SK-N-SH (cell line): Measurements from ENCODE around the gene ELOVL3. TPM values are rescaled to one million over a fixed set of nuclear protein-coding genes. Genes with fewer than 3 reads are reported as not detected.

Source experiments
- CTCF ChIA-PET: fragments of 300-600, 350-600 bp; formaldehyde crosslinking; extraction: SDS; loops from one replicate; lab custom pipeline; 2021; lab: Yijun Ruan, JAX
- POLR2A ChIA-PET: fragments of 350-600 bp; sonication (Branson Sonifier 250); formaldehyde crosslinking; extraction: SDS; loops from one replicate; lab custom pipeline; 2020; ENCODE audit warnings: antibody characterized with exemption, inconsistent platforms; lab: Yijun Ruan, JAX
- DNase-seq: peaks from one replicate; pipeline ENCODE4 v3.0.0; 2012
- H2AFZ ChIP-seq: fragments of 200-600 bp; sonication (generic); 2 replicates; pipeline ENCODE4 v1.8.1; 2016; ENCODE audit warnings: antibody characterized with exemption, mild to moderate bottlenecking, low read depth
- H3F3A ChIP-seq: fragments of 200-600 bp; sonication (generic); replicated peaks from 2 replicates; pipeline ENCODE3; 2016; ENCODE audit warnings: antibody characterized with exemption, mild to moderate bottlenecking; ENCODE audit not compliant: insufficient read depth
- H3K27ac ChIP-seq, 2 experiments: fragments of 200-500 bp in 1 of 2; fragments of 200-600 bp in 1 of 2; sonication (Bioruptor generic) in 1 of 2; sonication (generic), shearing (Covaris generic) in 1 of 2; 2 replicates each; pipeline versions ENCODE4 v1.5.1 to v1.6.1; 2014 to 2016; ENCODE audit warnings: low read depth in 2 of 2, inconsistent platforms in 1 of 2, low read length in 1 of 2, mild to moderate bottlenecking in 1 of 2, mixed read lengths in 1 of 2
- H3K27me3 ChIP-seq: fragments of 200-600 bp; sonication (generic), shearing (Covaris generic); 2 replicates; pipeline ENCODE4 v1.6.1; 2016; ENCODE audit warnings: mixed run types; ENCODE audit not compliant: insufficient read depth
- H3K36me3 ChIP-seq, 2 experiments: fragments of 200-500 bp in 1 of 2; fragments of 200-600 bp in 1 of 2; sonication (Bioruptor generic) in 1 of 2; sonication (generic) in 1 of 2; replicated peaks in 1 of 2; 2 replicates each; pipeline versions ENCODE3 to v1.5.1; 2014 to 2016; ENCODE audit warnings: low read length in 1 of 2, mild to moderate bottlenecking in 1 of 2; ENCODE audit not compliant: insufficient read depth in 2 of 2, control insufficient read depth in 1 of 2
- H3K4me1 ChIP-seq, 2 experiments: fragments of 200-500 bp in 1 of 2; fragments of 200-600 bp in 1 of 2; sonication (Bioruptor generic) in 1 of 2; sonication (generic), shearing (Covaris generic) in 1 of 2; 2 replicates each; pipeline versions ENCODE4 v1.5.1 to v1.6.1; 2014 to 2016; ENCODE audit warnings: low read depth in 1 of 2, low read length in 1 of 2, mixed run types in 1 of 2; ENCODE audit not compliant: insufficient read depth in 2 of 2, control insufficient read depth in 1 of 2
- H3K4me2 ChIP-seq: fragments of 200-600 bp; sonication (generic), shearing (Covaris generic); 2 replicates; pipeline ENCODE4 v1.6.1; 2017; ENCODE audit warnings: mixed run types
- H3K4me3 ChIP-seq, 2 experiments: fragments of 200-500 bp in 1 of 2; fragments of 200-600 bp in 1 of 2; sonication (Bioruptor generic) in 1 of 2; sonication (generic), shearing (Covaris generic) in 1 of 2; 2 replicates each; pipeline versions ENCODE4 v1.5.1 to v1.8.1; 2014 to 2016; ENCODE audit warnings: low read depth in 2 of 2, inconsistent platforms in 1 of 2, low read length in 1 of 2, mild to moderate bottlenecking in 1 of 2, mixed read lengths in 1 of 2, moderate library complexity in 1 of 2
- H3K79me2 ChIP-seq: fragments of 200-600 bp; sonication (generic); 2 replicates; pipeline ENCODE4 v1.8.1; 2017; ENCODE audit warnings: mild to moderate bottlenecking; ENCODE audit not compliant: insufficient read depth
- H3K9ac ChIP-seq: fragments of 200-600 bp; sonication (generic); 2 replicates; pipeline ENCODE4 v1.6.1; 2017; ENCODE audit warnings: mixed run types
- H3K9me2 ChIP-seq: fragments of 200-600 bp; sonication (generic); 2 replicates; pipeline ENCODE4 v1.6.1; 2017; ENCODE audit warnings: mixed run types
- H3K9me3 ChIP-seq: fragments of 200-600 bp; sonication (generic); 2 replicates; pipeline ENCODE4 v1.6.1; 2017; ENCODE audit warnings: mixed run types, mild to moderate bottlenecking, moderate library complexity
- H4K20me1 ChIP-seq: fragments of 200-600 bp; sonication (generic); 2 replicates; pipeline ENCODE4 v1.6.1; 2017; ENCODE audit warnings: mild to moderate bottlenecking, mixed run types; ENCODE audit not compliant: insufficient read depth
- FOSL2 ChIP-seq: IDR thresholded peaks from 2 replicates; pipeline ENCODE4 v1.4.0; 2012; ENCODE audit warnings: low read depth, mild to moderate bottlenecking, moderate library complexity, borderline replicate concordance
- FOXM1 ChIP-seq: IDR thresholded peaks from 2 replicates; pipeline ENCODE4 v1.4.0; 2012; ENCODE audit warnings: low read depth, mild to moderate bottlenecking
- GABPA ChIP-seq: IDR thresholded peaks from 2 replicates; pipeline ENCODE4 v1.4.0; 2012; ENCODE audit warnings: low read depth, mild to moderate bottlenecking
- MXI1 ChIP-seq: IDR thresholded peaks from 2 replicates; pipeline ENCODE4 v1.6.1; 2012; ENCODE audit warnings: mild to moderate bottlenecking, low read depth, low read length, improper control_type of control experiment
- NFIC ChIP-seq: IDR thresholded peaks from 2 replicates; pipeline ENCODE4 v1.4.0; 2012; ENCODE audit warnings: borderline replicate concordance
- RAD21 ChIP-seq: IDR thresholded peaks from 2 replicates; pipeline ENCODE4 v1.6.1; 2012; ENCODE audit warnings: mild to moderate bottlenecking, low read length
- SMC3 ChIP-seq: IDR thresholded peaks from 2 replicates; pipeline ENCODE4 v1.6.1; 2012; ENCODE audit warnings: low read depth, low read length, improper control_type of control experiment
- WGBS: methylation state at CpG from one replicate; pipeline ENCODE4 v1.1.6; 2017; ENCODE audit warnings: low lambda C conversion rate; 5-methylcytosine and 5-hydroxymethylcytosine counted together
- polyA plus RNA-seq, 3 experiments: library from polyadenylated mRNA; depleted of rRNA; stranded (reverse); fragments of >200 nt; gene quantifications; 2 replicates each; pipeline ENCODE4 v1.2.3, GENCODE V29; 2012
- TF ChIP-seq, protein P1 (sequence below): fragments of 150-350 bp; IDR thresholded peaks from 2 replicates; pipeline ENCODE4 v1.6.1; 2016; ENCODE audit warnings: mild to moderate bottlenecking, low read depth, low read length
- TF ChIP-seq, protein P2 (sequence below): fragments of 200-600 bp; sonication (generic); IDR thresholded peaks from 2 replicates; pipeline ENCODE4 v1.6.1; 2017; ENCODE audit warnings: antibody characterized with exemption, mild to moderate bottlenecking, moderate library complexity
- TF ChIP-seq, protein P3 (sequence below): IDR thresholded peaks from 2 replicates; pipeline ENCODE4 v1.6.1; 2012; ENCODE audit warnings: mild to moderate bottlenecking, low read depth, low read length, moderate library complexity
- TF ChIP-seq, protein P4 (sequence below): IDR thresholded peaks from 2 replicates; pipeline ENCODE4 v1.4.0; 2012; ENCODE audit warnings: low read depth, borderline replicate concordance

ELOVL3 gene
- polyA plus RNA-seq, 1 of the 3 experiments (the other 2 are of a cell fraction): 0.25 TPM

DNA sequence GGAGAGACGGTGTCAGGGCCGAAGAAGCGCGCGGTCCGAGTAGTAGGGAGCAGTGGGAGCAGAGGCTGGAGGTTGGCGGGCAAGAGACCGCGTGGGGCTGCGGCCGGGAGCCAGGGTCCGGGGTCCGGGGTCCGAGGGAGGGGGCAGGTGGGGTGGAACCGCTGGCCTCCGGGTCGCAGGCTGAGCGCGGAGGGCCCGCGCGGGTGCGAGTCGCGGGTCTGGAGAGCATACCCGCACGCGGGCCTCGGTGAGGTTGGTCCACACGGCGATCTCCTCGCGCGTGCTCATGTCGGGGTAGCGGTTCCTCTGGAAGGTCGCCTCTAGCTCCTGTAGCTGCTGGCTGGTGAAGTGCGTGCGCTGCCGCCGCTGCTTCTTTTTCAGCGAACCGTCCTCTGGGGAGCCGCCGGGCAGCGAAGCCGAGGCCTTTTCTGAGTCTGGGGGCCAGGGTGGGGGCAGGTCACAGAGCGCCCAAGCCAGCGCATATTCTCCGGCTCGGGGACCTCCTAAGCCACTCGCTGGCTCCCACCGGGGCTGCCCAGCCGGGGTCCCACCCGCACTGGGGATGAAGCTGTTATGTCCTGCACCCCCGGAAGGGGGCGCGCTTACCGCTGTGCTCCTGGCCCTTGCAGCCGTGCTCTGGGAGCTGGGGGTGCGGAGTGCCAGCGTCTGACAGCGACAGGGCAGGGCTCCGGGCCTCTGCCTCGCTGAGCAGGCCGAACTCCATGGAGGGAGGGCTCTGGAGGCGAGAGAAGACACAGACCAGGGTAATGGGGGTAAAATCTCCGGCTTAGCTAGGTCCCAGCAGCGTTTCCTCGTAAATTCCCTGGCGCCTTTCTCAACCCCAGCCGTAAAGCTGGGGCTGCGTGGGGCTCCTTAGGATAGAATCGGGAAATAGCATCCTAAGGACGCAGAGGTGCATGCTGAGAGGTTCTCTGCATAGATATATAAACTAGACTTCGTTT is 5.5 kb downstream of the ELOVL3 start:
- peak overlapping the region; percentile 89 for H3K4me2 ChIP-seq
- peak overlapping the region; percentile 42 to 46 for H3K4me3 ChIP-seq
- POLR2A ChIA-PET: no interaction called here
- H2AFZ ChIP-seq: no peak overlapping the region; the same call in 1 of the 2 replicates
- H3K27ac ChIP-seq: no peak overlapping the region
- peak; percentile 85 for DNase-seq
- TF ChIP-seq RAD21 (0 out of 2 replicates have a peak, but pooled peaks have one; percentile 14), SMC3 (peak; percentile 29; the same call in 1 of the 2 replicates)
- TF ChIP-seq, protein P1, sequence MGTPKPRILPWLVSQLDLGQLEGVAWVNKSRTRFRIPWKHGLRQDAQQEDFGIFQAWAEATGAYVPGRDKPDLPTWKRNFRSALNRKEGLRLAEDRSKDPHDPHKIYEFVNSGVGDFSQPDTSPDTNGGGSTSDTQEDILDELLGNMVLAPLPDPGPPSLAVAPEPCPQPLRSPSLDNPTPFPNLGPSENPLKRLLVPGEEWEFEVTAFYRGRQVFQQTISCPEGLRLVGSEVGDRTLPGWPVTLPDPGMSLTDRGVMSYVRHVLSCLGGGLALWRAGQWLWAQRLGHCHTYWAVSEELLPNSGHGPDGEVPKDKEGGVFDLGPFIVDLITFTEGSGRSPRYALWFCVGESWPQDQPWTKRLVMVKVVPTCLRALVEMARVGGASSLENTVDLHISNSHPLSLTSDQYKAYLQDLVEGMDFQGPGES: no peak
- TF ChIP-seq, protein P2, sequence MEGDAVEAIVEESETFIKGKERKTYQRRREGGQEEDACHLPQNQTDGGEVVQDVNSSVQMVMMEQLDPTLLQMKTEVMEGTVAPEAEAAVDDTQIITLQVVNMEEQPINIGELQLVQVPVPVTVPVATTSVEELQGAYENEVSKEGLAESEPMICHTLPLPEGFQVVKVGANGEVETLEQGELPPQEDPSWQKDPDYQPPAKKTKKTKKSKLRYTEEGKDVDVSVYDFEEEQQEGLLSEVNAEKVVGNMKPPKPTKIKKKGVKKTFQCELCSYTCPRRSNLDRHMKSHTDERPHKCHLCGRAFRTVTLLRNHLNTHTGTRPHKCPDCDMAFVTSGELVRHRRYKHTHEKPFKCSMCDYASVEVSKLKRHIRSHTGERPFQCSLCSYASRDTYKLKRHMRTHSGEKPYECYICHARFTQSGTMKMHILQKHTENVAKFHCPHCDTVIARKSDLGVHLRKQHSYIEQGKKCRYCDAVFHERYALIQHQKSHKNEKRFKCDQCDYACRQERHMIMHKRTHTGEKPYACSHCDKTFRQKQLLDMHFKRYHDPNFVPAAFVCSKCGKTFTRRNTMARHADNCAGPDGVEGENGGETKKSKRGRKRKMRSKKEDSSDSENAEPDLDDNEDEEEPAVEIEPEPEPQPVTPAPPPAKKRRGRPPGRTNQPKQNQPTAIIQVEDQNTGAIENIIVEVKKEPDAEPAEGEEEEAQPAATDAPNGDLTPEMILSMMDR: peak; percentile 77
- H3K27me3 ChIP-seq: peaks cover 17% of the 10 kb centered on the region; the same call in 1 of the 2 replicates
- H4K20me1 ChIP-seq: no peaks in the 10 kb centered on the region
- no peaks in the 10 kb centered on the region for H3K79me2 ChIP-seq
- H3K9ac ChIP-seq: no peak overlapping the region
- no peaks in the 10 kb centered on the region for H3K36me3 ChIP-seq
- H3F3A ChIP-seq: peaks cover 6% of the 10 kb centered on the region
- CTCF ChIA-PET: interaction anchor here (0.7 to 23.6 kb wide), 31 partner anchors 9 to 352 kb away, joined by 3 to 824 read pairs (median 8); partner anchors contain the start of genes FBXL15, GBF1, NFKB2 and PITX3
- WGBS: 34% methylated on average over 40 of the region's 76 CpGs
- H3K9me3 ChIP-seq: no peaks in the 10 kb centered on the region
- no peaks in the 10 kb centered on the region for H3K9me2 ChIP-seq
- peaks cover 0 to 12% of the 10 kb centered on the region in 2 experiments; a peak in 1 of 4 replicates for H3K4me1 ChIP-seq

DNA sequence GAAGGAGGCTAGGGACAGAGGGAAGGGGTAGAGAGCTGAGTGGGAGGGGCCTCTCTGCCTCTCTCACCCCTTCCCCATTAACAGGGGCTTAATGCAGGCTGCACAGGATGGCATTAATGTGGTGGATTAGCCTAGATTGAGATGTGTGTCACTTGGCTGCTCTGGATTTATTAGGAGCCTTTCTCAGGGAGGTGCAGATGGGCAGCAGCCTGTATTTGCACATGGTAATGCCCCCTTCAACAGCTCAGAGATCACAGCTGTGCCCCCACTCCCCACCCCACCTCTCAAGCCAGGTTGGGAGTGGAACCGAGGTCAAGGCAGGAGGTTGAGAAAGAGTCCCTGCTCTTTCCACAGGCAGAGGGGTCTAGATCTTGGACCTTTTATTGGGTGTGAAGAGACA is 7.9 kb downstream of the ELOVL3 start:
- no peaks in the 10 kb centered on the region for H4K20me1 ChIP-seq
- H3K4me1 ChIP-seq: peaks cover 0 to 11% of the 10 kb centered on the region in 2 experiments; a peak in 1 of 4 replicates
- POLR2A ChIA-PET: no interaction called here
- WGBS: 75% methylated on average over 1 of the region's 1 CpG
- no peak overlapping the region for H3K27ac ChIP-seq
- no peak overlapping the region for H3K9ac ChIP-seq
- no peak overlapping the region for H2AFZ ChIP-seq
- TF ChIP-seq, protein P3, sequence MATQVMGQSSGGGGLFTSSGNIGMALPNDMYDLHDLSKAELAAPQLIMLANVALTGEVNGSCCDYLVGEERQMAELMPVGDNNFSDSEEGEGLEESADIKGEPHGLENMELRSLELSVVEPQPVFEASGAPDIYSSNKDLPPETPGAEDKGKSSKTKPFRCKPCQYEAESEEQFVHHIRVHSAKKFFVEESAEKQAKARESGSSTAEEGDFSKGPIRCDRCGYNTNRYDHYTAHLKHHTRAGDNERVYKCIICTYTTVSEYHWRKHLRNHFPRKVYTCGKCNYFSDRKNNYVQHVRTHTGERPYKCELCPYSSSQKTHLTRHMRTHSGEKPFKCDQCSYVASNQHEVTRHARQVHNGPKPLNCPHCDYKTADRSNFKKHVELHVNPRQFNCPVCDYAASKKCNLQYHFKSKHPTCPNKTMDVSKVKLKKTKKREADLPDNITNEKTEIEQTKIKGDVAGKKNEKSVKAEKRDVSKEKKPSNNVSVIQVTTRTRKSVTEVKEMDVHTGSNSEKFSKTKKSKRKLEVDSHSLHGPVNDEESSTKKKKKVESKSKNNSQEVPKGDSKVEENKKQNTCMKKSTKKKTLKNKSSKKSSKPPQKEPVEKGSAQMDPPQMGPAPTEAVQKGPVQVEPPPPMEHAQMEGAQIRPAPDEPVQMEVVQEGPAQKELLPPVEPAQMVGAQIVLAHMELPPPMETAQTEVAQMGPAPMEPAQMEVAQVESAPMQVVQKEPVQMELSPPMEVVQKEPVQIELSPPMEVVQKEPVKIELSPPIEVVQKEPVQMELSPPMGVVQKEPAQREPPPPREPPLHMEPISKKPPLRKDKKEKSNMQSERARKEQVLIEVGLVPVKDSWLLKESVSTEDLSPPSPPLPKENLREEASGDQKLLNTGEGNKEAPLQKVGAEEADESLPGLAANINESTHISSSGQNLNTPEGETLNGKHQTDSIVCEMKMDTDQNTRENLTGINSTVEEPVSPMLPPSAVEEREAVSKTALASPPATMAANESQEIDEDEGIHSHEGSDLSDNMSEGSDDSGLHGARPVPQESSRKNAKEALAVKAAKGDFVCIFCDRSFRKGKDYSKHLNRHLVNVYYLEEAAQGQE: no peak
- TF ChIP-seq GABPA (no peak), NFIC (no peak), MXI1 (no peak), FOSL2 (no peak), FOXM1 (no peak)
- TF ChIP-seq, protein P4, sequence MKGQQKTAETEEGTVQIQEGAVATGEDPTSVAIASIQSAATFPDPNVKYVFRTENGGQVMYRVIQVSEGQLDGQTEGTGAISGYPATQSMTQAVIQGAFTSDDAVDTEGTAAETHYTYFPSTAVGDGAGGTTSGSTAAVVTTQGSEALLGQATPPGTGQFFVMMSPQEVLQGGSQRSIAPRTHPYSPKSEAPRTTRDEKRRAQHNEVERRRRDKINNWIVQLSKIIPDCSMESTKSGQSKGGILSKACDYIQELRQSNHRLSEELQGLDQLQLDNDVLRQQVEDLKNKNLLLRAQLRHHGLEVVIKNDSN: no peak
- TF ChIP-seq, all 33 proteins: peak for 0
- Histone ChIP-seq H3K36me3 (no peaks in the 10 kb centered on the region), H3K27me3 (peaks cover 3% of the 10 kb centered on the region; the same call in 1 of the 2 replicates), H3K4me2 (no peak overlapping the region), H3K9me2 (no peaks in the 10 kb centered on the region), H3K4me3 (no peak overlapping the region), H3K9me3 (no peaks in the 10 kb centered on the region), H3K79me2 (no peaks in the 10 kb centered on the region), H3F3A (peaks cover 6% of the 10 kb centered on the region)
- peak; percentile 7 for DNase-seq
- CTCF ChIA-PET: interaction anchor here (0.7 to 23.6 kb wide), 6 partner anchors 8 to 169 kb away, joined by 3 to 824 read pairs (median 4); partner anchors contain the start of gene ELOVL3
